OCI-LY1 (cell line): ENCODE results near the gene RER1.

Experiments
- EZH2 ChIP-seq: fragments of 200-600 bp; sonication (generic), shearing (Covaris generic); IDR thresholded peaks from 2 replicates; pipeline ENCODE4 v1.8.0; 2017; ENCODE audit warnings: borderline replicate concordance, mixed run types, mild to moderate bottlenecking, antibody characterized with exemption, low read length, moderate library complexity, mixed read lengths
- TF ChIP-seq, protein P1 (sequence below): fragments of 200-600 bp; sonication (generic), shearing (Covaris generic); IDR thresholded peaks from 2 replicates; pipeline ENCODE4 v1.5.1; 2017; ENCODE audit warnings: mild to moderate bottlenecking, antibody characterized with exemption, low read length, moderate library complexity, mixed read lengths

DNA sequence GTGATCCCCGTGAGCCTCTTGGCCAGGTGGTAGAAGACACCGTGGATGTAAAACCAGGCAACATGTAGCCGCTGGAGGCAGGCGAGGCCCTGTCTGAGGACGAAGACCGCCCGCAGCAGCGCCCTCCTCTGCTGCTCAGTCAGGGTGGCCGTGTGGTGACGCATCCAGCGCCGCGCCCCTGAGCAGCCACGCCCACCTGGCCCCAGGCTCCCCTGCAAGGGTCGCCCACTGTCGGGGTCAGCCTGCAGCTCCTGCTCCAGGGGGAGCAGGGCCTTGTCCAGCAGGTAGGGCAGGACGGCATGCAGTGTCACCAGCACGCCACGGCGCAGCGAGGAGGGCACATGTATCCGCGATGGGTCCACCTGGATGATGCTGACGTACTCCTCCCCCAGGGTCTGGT, 16.8 kb downstream of the RER1 start:
- TF ChIP-seq, protein P1, sequence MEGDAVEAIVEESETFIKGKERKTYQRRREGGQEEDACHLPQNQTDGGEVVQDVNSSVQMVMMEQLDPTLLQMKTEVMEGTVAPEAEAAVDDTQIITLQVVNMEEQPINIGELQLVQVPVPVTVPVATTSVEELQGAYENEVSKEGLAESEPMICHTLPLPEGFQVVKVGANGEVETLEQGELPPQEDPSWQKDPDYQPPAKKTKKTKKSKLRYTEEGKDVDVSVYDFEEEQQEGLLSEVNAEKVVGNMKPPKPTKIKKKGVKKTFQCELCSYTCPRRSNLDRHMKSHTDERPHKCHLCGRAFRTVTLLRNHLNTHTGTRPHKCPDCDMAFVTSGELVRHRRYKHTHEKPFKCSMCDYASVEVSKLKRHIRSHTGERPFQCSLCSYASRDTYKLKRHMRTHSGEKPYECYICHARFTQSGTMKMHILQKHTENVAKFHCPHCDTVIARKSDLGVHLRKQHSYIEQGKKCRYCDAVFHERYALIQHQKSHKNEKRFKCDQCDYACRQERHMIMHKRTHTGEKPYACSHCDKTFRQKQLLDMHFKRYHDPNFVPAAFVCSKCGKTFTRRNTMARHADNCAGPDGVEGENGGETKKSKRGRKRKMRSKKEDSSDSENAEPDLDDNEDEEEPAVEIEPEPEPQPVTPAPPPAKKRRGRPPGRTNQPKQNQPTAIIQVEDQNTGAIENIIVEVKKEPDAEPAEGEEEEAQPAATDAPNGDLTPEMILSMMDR = no peak
- no peak for TF ChIP-seq EZH2
